ENCODE measurements around the gene DHX15. TPM values are rescaled to one million over a fixed set of nuclear protein-coding genes. Genes with fewer than 3 reads are reported as not detected.

The DHX15 gene
- total and polyA plus RNA-seq, 9 of the 15 experiments (the other 6 are each of a cell fraction or from before 2014, with no cell fraction given): 165 to 287 (median 208) TPM

GRCh38 chr4:24605216-24605615 is 20.9 kb upstream of the DHX15 start:
- Histone ChIP-seq H2AFZ (ENCODE audit: low read depth, low read length) (no peak overlapping the region), H3K36me3 (ENCODE audit: control insufficient read depth, insufficient read depth, low read length) (no peaks in the 10 kb centered on the region), H3K9ac (ENCODE audit: insufficient read depth in 1 of 2, low read depth in 2 of 2, low read length in 2 of 2) (no peak overlapping the region), H3K79me2 (ENCODE audit: control insufficient read depth, insufficient read depth, low read length) (no peaks in the 10 kb centered on the region), H3K4me3 (no peak overlapping the region), H3K9me3 (replicated peaks; ENCODE audit: control insufficient read depth, insufficient read depth, low read depth, low read length) (no peaks in the 10 kb centered on the region), H3K27ac (ENCODE audit: extremely low read depth, low read depth, low read length) (no peak overlapping the region), H3K4me2 (ENCODE audit: insufficient read depth, low read length) (no peak overlapping the region), H3K4me1 (replicated peaks in 1 of 2; ENCODE audit: control insufficient read depth in 2 of 2, insufficient read depth in 2 of 2, low read length in 2 of 2) (no peaks in the 10 kb centered on the region), H4K20me1 (replicated peaks; ENCODE audit: control insufficient read depth, insufficient read depth, low read length) (no peaks in the 10 kb centered on the region), H3K9me1 (ENCODE audit: control insufficient read depth, insufficient read depth, low read length) (no peaks in the 10 kb centered on the region), H3K27me3 (ENCODE audit: control insufficient read depth in 2 of 2, insufficient read depth in 2 of 2, low read length in 2 of 2) (peaks cover 18 to 21% of the 10 kb centered on the region in 2 experiments; a peak in 4 of 5 replicates)
- POLR2A ChIA-PET: no interaction called here
- no peak for TF ChIP-seq RFX7 (CRISPR knock-in tag; IDR thresholded peaks at IDR 0.05)
- BruUV-seq (replicated peaks): no TSS peak
- DNase-seq (ENCODE audit: extremely low read depth in 1 of 4, low spot score in 3 of 4) (no peak), FAIRE-seq (no peak), ATAC-seq (no peak)
- in situ Hi-C loops (cut with MboI) (no loop called here), intact Hi-C loops (cut with micrococcal nuclease) (no loop called here)
- CTCF ChIA-PET (ENCODE audit: low intra/inter-chr PET ratio): no interaction called here

DNA sequence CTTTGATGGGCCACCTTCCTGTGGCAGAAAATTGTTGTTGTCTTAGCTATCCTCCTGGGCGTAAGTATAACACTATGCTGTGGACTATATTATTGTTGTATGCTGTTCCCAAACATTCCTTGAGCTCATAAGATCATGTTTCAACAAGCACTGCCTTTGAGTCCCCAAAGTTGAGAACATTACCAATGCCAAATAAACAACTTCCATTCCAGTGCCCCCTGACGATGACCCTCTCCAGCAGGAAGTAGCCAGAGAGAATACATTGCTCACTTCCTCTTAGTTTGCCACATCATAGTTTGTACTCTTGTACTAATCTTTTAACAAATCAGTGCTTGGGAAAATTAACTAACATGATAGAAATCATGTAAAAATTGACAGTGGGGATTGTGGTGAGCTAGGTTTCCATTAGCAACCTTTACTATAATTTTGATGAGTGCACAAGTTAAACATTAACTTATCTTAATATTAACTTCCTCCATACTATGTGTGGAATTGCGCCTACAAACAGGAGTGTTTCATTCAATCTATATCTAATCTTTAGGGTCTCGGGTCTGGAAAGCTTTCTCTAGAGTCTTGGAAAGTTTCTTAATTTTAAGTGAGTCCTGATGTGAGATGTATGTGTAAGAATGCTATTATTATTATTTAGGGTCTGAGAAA is 20.3 kb upstream of the DHX15 start:
- H3K36me3 ChIP-seq (ENCODE audit: control insufficient read depth, insufficient read depth, low read length): no peaks in the 10 kb centered on the region
- ChIA-PET POLR2A (no interaction called here), CTCF (ENCODE audit: low intra/inter-chr PET ratio) (no interaction called here)
- FAIRE-seq: no peak
- no peaks in the 10 kb centered on the region for H3K9me1 ChIP-seq (ENCODE audit: control insufficient read depth, insufficient read depth, low read length)
- no peaks in the 10 kb centered on the region for H3K4me1 ChIP-seq (replicated peaks in 1 of 2; ENCODE audit: control insufficient read depth in 2 of 2, insufficient read depth in 2 of 2, low read length in 2 of 2)
- H4K20me1 ChIP-seq (replicated peaks; ENCODE audit: control insufficient read depth, insufficient read depth, low read length): no peaks in the 10 kb centered on the region
- WGBS (ENCODE audit: insufficient coverage, low coverage, missing lambda C conversion rate): 0% methylated on average over 4 of the region's 4 CpGs
- peaks cover 22 to 25% of the 10 kb centered on the region in 2 experiments; a peak in 4 of 5 replicates for H3K27me3 ChIP-seq (ENCODE audit: control insufficient read depth in 2 of 2, insufficient read depth in 2 of 2, low read length in 2 of 2)
- H2AFZ ChIP-seq (ENCODE audit: low read depth, low read length): no peak overlapping the region
- intact Hi-C loops (cut with micrococcal nuclease): no loop called here
- no peak overlapping the region for H3K27ac ChIP-seq (ENCODE audit: extremely low read depth, low read depth, low read length)
- no peak overlapping the region for H3K4me2 ChIP-seq (ENCODE audit: insufficient read depth, low read length)
- ATAC-seq: no peak
- no peak overlapping the region for H3K9ac ChIP-seq (ENCODE audit: insufficient read depth in 1 of 2, low read depth in 2 of 2, low read length in 2 of 2)
- no peak overlapping the region for H3K4me3 ChIP-seq
- in situ Hi-C loops (cut with MboI): no loop called here
- BruUV-seq (replicated peaks): no TSS peak
- no peak for DNase-seq (ENCODE audit: extremely low read depth in 1 of 4, low spot score in 3 of 4)
- no peaks in the 10 kb centered on the region for H3K79me2 ChIP-seq (ENCODE audit: control insufficient read depth, insufficient read depth, low read length)
- TF ChIP-seq BCL6 (CRISPR knock-in tag; IDR thresholded peaks at IDR 0.05) (no peak), ZNF79 (CRISPR knock-in tag; IDR thresholded peaks at IDR 0.05; ENCODE audit: low read depth) (no peak), ASH1L (IDR thresholded peaks at IDR 0.05; ENCODE audit: borderline replicate concordance, low read depth, partially characterized antibody) (no peak), TEAD1 (CRISPR knock-in tag; IDR thresholded peaks at IDR 0.05) (no peak), SAP30 (IDR thresholded peaks at IDR 0.05; ENCODE audit: borderline replicate concordance, insufficient read depth, low read depth, low read length, poor library complexity, severe bottlenecking) (no peak), MBD2 (IDR thresholded peaks at IDR 0.05; ENCODE audit: borderline replicate concordance, low read depth) (no peak), PYGO2 (tag; IDR thresholded peaks at IDR 0.05) (no peak), TCF7L2 (IDR thresholded peaks at IDR 0.05; ENCODE audit: low read depth, low read length) (no peak), CBFB (CRISPR knock-in tag; IDR thresholded peaks at IDR 0.05) (no peak), HDGF (IDR thresholded peaks at IDR 0.05) (no peak), SRSF9 (IDR thresholded peaks at IDR 0.05; ENCODE audit: borderline replicate concordance, low read depth, low read length) (no peak), ILF3 (IDR thresholded peaks at IDR 0.05; ENCODE audit: borderline replicate concordance) (no peak), HEY1 (CRISPR knock-in tag; IDR thresholded peaks at IDR 0.05; ENCODE audit: borderline replicate concordance) (no peak), MEF2D (tag; conservative IDR thresholded peaks at IDR 0.05; ENCODE audit: low read depth) (no peak), ZNF354B (CRISPR knock-in tag; IDR thresholded peaks at IDR 0.05) (no peak), POLR2AphosphoS5 (IDR thresholded peaks at IDR 0.05; ENCODE audit: control insufficient read depth, insufficient read depth, low read depth, low read length) (no peak), ZNF583 (CRISPR knock-in tag; IDR thresholded peaks at IDR 0.05) (no peak)
- no peaks in the 10 kb centered on the region for H3K9me3 ChIP-seq (replicated peaks; ENCODE audit: control insufficient read depth, insufficient read depth, low read depth, low read length)

All from K562 (cell line).